GM12865 (cell line): Measurements from ENCODE around the gene AP5Z1.
A peak's percentile ranks its signal among the peaks of the same experiment; 100 is the strongest.

ENCODE experiments used
- DNase-seq: peaks from one replicate; pipeline ENCODE4 v3.0.0; 2010; ENCODE audit warnings: low read depth
- H3K4me3 ChIP-seq: 2 replicates; pipeline ENCODE4 v1.5.1; 2011; ENCODE audit warnings: mild to moderate bottlenecking, low read depth, low read length, control low read depth
- CTCF ChIP-seq: IDR thresholded peaks from 2 replicates; pipeline ENCODE4 v1.5.1; 2011; ENCODE audit warnings: low read length, control low read depth, low read depth, inconsistent platforms; ENCODE audit not compliant: insufficient read depth; ENCODE audit errors: missing control alignments

The AP5Z1 gene

GRCh38 chr7:4730971-4731370 is 44.5 kb upstream of the AP5Z1 start:
- TF ChIP-seq CTCF, result no peak
- DNase-seq, result no peak
- H3K4me3 ChIP-seq, result no peak overlapping the region

- no peak for DNase-seq
- no peak for TF ChIP-seq CTCF
- H3K4me3 ChIP-seq, result no peak overlapping the region
Measured at GRCh38 chr7:4731803-4732202, 43.6 kb upstream of the AP5Z1 start.

GRCh38 chr7:4733936-4734528 is 41.4 kb upstream of the AP5Z1 start:
- no peak for DNase-seq
- H3K4me3 ChIP-seq, result no peak overlapping the region
- no peak for TF ChIP-seq CTCF

- H3K4me3 ChIP-seq, result no peak overlapping the region
- TF ChIP-seq CTCF, result no peak
- no peak for DNase-seq
Measured at GRCh38 chr7:4734587-4735345, 40.7 kb upstream of the AP5Z1 start.

- TF ChIP-seq CTCF, result no peak
- no peak overlapping the region for H3K4me3 ChIP-seq
- no peak for DNase-seq
Measured at GRCh38 chr7:4737300-4737699, 38.1 kb upstream of the AP5Z1 start.

GRCh38 chr7:4738711-4739527 is 36.5 kb upstream of the AP5Z1 start:
- H3K4me3 ChIP-seq, result peak overlapping the region; percentile 25
- peak; percentile 48 for DNase-seq
- no peak for TF ChIP-seq CTCF
